NCI-H1048 (cell line): ENCODE data around the gene C4orf50.
A peak's percentile ranks its signal among the peaks of the same experiment; 100 is the strongest.
"Not testable (repeated sequence)": the region's sequence is repeated elsewhere in the genome, so short reads cannot be mapped to it uniquely, and the experiment has no call there.

Experiments used
- DNase-seq: peaks from one replicate; lab custom pipeline; 2025; lab: John Stamatoyannopoulos, UW

The C4orf50 gene

DNA sequence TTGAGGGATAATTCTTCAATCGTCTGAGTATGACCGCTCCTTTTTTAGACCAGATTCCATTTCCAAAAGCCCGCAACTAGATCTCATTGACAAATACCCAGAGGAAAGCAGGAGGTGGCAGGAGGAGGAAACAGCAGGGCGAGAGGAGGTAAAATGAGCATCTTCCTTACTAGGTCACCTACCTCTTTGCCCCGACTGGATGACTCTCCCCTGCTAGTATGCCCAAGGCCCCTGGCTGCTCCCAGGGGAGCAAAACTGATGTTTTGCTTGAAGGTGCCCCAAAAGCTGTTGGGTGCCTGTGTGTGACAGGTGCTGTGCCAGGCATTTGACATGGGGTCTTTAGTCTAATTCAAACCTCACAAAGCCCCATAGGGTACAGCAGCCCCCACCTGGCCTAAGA, 48.9 kb downstream of the C4orf50 start:
- DNase-seq: no peak

DNA sequence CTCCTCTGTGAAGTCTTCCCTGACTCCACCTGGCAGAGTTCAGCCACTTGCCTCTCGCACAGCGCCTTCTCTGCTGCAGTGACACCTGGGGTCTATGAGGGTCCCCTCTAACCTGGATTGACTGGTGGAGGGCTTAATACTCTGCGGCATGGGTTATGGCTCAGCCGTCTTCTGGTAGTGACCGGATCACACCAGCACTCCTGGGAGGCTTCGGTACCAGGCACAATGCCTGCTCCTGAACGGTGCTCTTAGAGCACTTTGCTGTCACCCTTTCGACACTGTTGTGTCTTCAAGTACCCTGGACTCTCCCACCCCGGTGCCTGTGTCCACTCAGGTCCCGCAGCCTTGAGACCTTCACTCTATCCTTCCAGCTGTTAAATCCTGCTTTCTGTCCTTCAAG, 50.0 kb downstream of the C4orf50 start:
- no peak for DNase-seq

DNA sequence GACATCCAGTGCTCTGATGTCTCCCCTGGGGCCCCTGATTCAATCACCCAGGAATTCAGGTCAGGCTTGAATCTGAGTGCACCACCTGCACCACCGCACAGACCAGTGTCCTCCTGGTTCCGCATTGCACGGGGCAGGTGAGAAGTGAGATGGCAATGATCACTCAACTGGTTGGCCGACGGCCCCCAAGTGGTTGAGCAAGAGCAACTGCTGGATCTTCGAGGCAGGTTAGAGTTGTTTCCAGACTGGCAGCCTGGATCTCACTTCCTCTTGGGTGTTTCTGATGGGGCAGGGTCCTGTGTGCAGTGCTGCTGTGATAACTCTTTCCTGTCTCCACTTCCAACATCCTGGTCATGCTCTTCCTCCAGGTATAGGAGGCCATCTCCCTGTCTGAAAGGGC, 50.4 kb downstream of the C4orf50 start:
- DNase-seq: no peak

DNA sequence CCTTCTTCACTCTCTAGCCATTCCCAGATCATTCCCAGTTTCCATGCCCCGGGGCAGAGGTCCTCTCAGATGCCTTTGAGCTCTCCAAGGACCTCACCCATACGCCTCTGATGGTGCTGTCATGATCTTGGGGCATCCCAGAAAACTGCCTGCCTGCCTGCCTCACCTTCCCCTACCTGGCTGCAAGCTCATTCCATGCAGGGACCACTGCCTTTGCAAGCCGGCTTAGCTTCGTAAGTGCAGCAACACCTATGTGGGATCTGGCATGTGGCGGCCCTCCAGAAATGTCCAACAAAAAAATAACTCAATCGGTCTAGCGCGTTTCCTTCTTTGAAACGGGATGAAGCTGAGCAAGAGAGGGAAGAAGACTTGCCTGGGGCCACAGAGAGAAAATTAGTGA, 53.0 kb downstream of the C4orf50 start:
- no peak for DNase-seq

DNA sequence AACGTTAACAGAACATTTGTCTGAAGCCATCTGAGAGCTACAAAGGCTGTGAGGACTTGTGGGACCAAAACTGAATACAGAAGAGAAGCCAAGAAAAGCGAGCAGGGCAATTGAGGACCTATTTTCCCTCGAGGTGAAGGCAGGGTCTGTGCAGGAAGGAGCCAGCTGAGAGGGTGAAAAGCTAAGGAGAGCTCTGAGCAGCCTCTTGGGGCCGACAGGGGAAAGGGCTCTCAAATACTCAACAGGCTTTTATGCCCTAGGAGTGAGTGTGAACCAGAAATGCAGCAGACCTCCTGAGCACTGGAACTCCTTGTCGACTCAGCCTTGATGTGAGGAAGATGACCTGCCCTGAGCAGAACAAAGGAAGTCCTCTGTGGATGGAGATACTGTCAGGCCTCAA, 54.2 kb downstream of the C4orf50 start:
- no peak for DNase-seq

DNA sequence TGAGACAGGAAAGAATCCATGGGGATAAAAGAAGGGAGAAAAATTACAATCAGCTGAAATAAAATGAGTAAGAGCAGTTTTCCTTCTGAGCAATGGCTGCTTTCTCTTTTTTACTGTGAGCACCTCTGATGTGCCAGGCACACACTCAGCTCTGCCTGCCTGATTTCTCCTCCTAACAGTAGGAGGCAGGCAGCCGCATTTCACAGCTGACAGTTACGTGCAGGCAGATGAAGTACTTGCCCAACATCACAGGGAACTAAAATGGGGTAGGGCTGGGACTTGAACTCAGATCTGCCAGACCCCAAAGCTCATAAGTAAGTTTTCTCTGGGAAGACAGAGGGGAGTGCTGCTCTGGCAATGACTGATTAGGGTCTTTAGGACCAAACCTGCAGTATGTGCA, 54.6 kb downstream of the C4orf50 start:
- no peak for DNase-seq

DNA sequence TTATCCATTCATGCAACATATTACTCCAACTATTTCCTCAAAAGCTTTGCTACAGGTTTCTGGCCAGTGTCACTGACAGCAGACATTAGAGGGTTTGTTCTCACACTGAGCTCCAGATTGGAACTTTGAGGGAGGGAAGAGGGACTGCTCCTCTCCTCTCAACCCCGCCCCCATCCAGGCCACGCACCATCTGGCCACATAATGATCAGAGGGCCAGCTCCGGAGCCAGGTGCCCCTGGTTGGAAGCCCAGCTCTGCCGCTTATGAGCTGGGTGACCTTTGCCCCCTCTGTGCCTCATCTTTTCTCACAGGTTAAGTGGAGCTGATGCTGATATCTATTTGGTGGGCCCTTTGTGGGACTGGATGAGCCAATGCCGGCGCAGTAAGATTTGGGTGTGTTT, 55.8 kb downstream of the C4orf50 start:
- no peak for DNase-seq

DNA sequence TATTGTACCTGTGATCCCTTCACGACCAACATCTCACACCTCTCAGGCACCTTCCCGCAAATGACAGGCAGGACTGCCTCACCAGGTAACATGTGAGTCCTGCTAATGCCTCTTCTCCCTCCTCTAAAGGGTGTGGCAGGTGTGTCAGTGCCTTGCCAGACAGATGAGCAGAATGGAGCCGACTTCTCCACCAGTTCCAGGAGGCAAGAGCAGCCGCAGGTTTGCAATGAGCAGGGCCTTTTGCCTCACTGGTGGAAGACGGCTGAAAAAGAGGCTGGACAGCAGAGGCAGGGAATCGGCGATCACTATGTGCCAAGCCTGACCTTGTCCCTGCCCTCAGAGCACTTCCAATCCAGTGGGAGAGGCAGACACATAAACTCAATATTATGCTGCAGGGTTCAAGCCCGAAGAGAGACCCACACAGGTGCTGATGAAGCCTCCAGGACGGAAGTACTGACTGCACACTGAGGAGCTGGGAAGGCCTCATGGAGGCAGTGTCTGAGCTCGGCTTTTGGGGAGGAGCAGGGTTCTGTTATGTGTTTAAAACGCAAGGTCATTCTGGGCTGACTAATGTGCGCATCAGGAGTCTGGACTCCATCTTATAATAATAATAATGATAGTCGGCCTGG, 57.9 kb downstream of the C4orf50 start:
- DNase-seq: no peak

DNA sequence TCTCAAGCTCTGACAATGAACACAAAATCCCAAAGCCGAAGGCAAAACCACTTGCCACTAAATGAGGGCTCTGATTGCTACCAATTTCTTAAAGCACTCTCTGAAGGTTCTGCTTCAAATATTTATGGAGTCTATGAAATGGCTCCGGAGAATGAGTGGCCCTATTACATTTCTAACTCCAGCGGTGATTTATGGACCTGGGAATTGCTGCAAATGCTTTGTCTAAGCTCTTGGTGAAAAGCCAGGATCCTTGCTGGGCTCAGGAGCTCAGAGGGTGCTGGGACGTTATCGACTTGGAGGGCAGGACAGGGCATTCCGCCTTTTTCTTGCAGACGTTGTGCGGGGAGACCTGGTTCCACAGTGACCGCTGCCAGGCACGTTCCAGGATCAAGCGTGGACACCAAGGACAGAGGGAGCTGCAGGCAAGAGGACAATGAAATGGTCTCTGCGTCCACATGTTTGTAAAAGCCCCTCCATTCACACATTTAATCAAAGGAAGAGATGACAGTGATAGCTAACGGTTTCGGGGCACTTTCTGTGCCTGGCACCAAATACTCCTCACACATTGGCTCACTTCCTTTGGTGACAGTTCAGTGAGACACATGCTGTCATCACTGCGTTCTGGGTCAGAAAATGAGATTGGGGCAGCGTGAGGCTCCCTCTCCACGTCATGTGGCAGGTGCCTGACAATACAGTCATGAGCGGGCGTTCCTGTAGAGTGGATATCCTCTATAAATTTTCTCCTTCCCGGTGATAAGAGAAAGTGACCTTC, 58.8 kb downstream of the C4orf50 start:
- DNase-seq: no peak

DNA sequence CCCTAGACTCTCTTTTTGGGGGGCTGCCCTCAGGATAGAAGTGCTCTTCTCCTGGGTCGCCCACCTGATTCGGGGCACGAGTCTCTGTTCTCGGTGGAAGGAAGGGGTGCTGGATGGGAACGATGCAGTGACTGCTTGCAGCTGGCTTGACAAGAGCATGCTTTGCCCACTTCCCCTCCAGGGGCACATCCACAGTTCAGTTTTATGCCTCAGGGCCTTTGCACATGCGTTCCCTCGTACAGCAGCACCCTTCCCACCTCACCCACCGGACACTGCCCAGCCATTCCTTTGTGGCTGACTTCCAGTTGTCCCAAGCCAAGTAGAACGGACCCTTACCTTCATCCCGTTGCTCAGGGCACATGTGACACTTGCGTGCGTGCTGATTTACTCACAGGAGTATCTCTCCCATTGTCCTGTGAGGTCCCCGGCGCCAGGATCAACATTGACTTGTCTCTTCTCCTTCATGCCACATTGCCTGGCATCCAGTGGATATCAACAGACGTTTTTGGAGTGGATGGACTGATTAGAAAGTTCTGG, 60.0 kb downstream of the C4orf50 start:
- no peak for DNase-seq

DNA sequence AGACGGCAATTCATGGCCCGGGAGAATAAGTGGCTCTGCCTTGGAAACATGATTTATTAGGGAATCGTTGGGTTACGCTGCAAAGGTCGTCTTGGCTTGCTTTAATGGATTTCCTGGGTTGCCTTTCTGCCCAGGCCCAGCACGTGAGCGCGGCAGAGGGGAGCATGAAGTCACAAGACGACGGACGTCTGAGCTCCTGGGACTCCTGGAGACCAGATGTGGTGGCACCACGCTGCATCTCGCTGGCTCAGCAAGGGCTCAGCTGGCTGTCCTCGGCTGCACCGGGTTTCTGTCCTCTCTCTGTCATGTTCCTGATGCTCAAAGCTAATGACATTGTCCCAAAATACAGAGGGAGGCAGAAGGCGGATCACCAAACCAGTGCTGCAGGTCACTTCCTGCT, 61.2 kb downstream of the C4orf50 start:
- DNase-seq: no peak

DNA sequence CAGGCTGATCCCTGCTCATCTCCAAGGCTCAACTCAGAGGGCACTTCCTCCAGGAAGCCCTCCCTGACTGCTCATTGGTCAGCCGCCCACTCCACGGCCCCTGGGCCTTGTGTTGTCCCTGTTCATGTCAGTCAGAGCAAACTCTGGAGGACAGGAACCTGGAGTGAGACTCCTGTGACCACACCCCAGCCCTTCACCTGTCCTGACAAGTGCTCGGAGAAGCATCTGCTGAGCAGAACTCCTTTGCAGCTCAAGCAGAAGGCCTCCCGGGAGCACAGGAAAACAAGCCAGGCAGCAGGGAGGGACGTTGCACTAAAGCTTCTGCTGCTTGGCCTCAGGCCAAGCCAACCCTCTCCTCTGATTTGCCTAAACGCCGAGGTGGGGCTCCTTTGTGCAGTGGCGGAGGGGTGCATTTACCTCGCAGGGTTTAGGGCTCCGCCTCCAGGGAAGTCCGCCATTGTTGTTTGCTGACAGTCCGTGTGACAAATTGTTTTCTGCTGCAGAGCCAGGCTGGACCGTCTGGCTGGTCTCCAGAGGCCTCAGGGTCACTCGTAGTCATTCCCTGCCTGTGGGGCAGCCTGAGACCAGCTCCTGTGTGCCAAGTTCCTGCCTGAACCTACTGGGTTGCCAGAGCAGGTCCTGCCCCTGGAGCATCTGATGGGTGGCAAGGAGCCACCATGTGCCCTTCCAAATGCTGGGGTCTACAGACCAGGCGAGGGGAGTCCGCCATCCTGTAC, 61.8 kb downstream of the C4orf50 start:
- peak; percentile 38 for DNase-seq

DNA sequence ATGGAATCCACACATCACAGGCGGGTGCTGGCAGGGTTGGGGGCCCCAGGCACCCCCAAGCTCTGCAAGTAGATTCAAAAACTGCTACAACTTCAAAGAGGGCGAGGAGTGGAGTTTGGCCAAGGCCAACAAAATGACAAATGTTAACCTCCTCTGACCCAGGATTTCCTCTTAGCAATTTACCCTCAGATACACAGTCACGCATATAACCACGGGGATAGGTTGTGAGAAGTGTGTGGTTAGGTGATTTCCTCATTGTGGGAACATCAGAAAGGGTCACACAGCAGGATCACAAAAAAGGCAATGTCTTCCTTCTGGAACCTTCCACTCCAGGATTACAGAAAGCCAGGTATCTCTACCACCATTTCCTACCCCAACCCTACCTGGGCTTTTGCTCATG, 62.4 kb downstream of the C4orf50 start:
- no peak for DNase-seq

DNA sequence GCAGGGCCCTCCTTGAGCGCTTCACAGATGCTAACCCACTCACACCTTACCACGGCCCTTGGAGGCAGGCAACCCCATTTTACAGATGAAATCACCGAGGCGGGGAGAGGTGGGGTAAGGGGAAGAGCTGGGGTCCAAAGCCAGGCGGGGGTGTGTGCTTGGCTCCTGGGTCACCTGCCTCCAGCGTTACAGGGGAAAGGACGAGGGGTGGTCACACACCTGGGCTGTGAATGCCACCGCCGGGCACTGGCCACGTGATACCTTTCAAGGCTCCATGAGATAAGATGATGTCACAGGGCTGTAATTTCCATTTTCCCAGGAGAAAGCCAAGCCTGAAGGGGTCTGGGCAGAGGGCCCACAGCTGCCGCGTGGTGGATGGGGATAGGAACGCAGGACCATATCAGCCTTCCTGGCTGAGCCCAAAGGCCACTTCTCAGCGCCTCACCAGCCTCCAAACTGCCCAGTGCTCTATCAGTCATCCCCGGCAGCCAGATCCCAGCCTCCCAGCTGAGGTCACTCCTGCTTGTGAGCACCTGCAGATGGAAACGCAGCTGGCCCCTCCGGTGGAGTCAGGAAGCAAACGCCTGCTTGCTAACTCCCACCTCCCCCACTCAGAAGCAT, 62.9 kb downstream of the C4orf50 start:
- DNase-seq: no peak

DNA sequence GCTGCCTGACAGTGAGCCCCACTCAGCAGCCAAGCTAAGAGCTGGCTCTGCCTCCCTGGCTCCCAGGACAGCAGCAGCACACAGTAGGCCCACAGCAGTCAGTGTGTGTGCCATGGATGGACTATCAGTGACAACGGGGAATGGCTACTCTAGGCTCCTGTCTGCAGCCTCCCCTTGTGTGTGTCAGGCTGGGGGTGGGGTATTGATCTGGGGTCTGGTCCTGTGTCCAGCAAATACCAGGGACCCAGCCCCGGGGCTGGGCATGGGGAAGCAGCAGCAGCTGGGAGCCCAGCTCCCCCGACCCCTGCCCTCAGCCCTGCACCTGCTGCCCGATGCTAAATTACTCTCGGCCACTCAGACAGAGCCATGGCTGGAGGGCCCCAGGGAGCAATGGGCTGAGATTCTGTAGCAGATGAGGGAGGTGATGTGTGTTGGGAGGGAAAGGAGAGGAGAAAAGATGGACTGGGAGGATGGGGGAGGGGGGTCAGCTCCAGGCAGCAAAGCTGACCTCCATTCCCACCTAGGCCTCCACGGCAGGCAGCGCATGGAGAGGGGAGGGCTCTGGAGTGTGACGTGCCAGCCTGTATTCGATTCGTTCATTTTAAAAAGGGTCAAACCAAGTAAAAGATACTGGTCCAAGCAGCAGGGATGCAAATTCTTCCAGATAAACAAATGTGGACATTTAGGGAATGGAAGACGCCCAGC, 64.0 kb downstream of the C4orf50 start:
- no peak for DNase-seq

DNA sequence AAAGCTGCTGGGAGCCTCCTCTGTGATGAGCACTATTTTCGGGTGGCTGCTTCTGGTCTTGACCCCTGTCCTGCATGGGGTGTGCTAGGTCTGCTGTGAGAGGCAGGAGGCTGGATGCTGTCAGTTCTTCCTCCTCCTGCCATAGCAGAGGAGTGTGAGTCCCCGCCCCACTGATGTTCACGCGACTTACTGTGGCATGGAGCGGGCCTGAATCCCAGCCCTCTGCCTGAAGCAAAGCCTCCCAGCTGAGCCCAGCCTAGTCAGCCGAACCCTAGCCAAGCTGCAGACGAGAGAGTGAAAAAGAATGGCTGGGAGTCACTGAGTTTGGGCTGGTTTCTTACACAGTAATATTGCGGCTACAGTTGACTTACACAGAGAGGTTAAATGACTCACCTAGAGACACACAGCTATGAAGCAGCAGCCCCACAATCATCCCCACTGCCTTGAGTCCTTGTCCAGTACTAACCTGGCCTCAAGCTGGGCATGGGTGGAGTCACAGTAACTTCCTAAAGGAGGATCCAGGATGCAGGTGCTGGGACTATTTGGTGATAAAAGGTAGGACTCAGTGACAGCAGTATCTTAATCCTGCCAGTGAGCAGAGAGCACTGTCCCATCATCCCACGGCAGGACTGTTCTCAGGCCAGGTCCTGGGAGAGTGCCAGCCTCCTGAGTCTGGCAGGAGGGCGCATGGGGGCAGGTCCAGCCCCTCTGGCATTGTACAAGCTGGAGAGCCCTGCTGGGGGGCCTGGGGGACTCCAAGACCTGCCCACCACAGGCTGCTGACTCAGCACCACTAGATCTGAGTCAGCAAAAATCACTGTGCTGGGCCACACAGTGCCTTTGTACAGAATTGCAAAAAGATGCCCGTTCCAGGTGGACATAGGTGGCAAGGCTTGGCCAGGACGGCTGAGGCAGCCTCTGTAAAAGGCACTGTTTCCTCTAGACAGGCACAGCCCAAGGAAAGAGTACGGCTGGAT, 65.0 kb downstream of the C4orf50 start:
- DNase-seq: no peak

DNA sequence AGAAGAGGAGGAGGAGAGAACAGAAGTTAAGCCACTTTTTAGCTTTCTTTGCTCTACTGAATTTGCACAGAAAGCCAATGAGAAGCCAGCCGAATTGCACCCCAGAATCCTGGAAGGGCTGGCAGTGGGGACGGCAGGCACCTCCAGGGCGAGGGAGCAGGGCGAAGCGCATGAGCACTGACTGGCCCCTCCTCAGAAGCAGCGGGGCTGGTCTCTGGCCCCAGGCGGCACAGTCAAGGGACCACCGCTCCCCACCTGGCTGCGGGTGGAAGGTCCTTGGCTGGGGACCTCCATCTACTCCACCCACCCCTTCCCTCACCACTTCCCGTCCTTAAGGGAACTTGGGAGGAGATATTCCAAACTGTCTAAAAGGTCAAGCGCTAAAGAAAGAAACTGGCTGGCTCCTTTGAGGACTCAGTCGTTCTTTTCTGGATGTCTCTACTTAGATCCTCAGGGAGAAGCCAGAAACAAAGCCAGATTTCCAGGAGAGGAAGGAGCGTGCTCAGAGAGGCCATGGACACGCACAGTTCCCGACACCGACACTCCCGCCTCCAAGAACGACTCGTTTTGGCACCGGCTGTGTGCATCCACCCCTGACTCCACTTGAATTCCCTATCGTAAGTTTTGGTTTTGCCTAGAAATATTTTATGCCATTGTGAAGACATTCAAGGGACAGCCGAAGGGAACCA, 65.8 kb downstream of the C4orf50 start:
- no peak for DNase-seq

DNA sequence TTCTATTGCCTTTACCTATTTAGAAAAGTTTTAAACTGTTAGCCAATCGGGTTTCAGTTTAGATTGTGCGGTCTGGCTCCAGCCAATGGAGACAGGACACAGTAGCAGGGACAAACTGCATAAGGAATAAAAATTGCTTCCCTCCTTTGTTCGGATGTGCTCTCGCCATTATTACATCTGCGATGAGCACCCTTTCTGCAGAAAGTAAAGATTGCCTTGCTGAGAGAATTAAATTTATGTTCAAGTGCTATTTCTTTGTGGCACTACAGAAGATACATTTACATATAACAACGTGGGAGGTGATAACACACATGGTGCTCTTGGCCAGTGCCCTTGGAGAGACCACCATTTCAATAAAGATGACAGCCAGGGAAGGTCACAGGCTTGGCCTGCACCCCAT, 71.6 kb downstream of the C4orf50 start:
- not testable (repeated sequence) for DNase-seq

DNA sequence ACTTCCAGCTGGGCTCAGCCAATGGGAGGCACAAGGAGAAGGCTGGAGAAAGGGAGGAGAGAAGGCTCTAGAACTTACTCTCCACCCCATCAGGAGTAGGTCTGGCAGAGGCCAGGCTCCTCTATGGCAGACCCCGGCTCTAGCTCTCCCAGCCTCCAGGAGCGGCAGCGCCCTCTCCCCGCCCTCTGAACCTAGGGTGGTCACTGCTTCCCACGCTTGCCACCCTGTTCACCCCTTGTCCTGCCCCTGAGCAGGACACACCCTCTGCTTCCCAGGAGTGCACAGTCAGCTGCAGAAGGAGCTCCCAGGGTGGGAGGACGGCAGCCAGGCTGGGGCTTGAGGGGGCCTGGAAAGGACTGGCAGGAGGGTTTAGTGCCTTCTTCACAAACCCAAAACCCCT, 72.3 kb downstream of the C4orf50 start:
- no peak for DNase-seq

DNA sequence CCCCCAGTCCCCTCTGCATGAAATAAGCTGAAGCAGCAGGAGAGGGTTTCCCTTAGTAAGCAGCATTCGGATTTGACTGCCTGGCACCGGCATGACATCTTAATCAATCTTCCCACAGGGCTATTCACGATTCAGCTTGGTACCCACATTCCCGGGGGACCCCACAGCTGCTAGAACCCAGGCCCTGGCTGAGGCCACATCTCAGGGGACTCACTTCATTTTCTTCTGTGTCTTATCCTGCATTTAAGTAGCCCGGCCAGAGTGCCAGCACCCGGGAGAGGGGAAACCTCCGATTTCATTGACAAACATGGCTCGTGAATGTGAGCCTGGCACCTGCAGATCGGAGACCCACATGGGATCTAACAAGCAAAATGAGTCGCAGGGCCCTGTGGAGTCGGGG, 73.1 kb downstream of the C4orf50 start:
- DNase-seq: no peak
